Measurements from ENCODE around the gene LDLRAD4. TPM values are rescaled to one million over a fixed set of nuclear protein-coding genes. Genes with fewer than 3 reads are reported as not detected.

Gene LDLRAD4
- total RNA-seq, 1 experiment from 2014 or later, result 204 TPM

- Histone ChIP-seq H4K20me1 (ENCODE audit: insufficient read depth, low read depth, low read length) (no peaks in the 10 kb centered on the region), H3K4me2 (ENCODE audit: low read depth, low read length, poor library complexity, severe bottlenecking) (no peak overlapping the region), H3K27ac (ENCODE audit: low read length) (no peak overlapping the region), H3K4me3 (ENCODE audit: low read length) (no peak overlapping the region), H3K9me2 (replicated peaks; ENCODE audit: insufficient read depth, low read length) (no peaks in the 10 kb centered on the region), H2AFZ (ENCODE audit: low read length) (no peak overlapping the region), H3K9me3 (ENCODE audit: low read length) (no peaks in the 10 kb centered on the region), H3K36me3 (ENCODE audit: insufficient read depth, low read length) (no peaks in the 10 kb centered on the region), H3K27me3 (ENCODE audit: low read length) (no peaks in the 10 kb centered on the region), H3K9ac (ENCODE audit: low read length) (no peak overlapping the region), H3K79me2 (ENCODE audit: low read length) (no peaks in the 10 kb centered on the region), H3K4me1 (ENCODE audit: low read length) (no peaks in the 10 kb centered on the region)
- DNase-seq, result no peak
Observed at GRCh38 chr18:13328213-13328612, 109.7 kb downstream of the LDLRAD4 start.

DNA sequence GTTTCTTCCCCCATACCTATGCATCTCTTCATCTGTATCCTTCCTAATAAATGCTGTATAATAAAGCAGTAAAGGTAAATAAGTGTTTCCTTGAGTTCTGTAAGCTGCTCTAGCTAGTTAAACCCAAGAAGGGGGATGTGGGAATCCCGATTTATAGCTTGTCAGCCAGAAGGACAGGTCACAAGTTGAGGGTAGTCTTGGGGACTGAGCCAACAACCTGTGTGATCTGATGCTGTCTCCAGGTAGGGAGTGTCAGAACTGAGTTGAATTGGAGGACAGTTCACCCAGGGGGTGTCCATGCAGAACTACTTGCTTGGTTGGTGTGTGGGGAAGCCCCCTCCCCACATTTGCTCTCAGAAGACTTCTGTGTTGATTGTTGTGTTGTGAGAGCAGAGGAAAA, 112.4 kb downstream of the LDLRAD4 start:
- Histone ChIP-seq H3K9me2 (replicated peaks; ENCODE audit: insufficient read depth, low read length) (no peaks in the 10 kb centered on the region), H3K9me3 (ENCODE audit: low read length) (no peaks in the 10 kb centered on the region), H4K20me1 (ENCODE audit: insufficient read depth, low read depth, low read length) (no peaks in the 10 kb centered on the region), H2AFZ (ENCODE audit: low read length) (no peak overlapping the region), H3K36me3 (ENCODE audit: insufficient read depth, low read length) (no peaks in the 10 kb centered on the region), H3K27ac (ENCODE audit: low read length) (no peak overlapping the region), H3K4me3 (ENCODE audit: low read length) (no peak overlapping the region), H3K4me1 (ENCODE audit: low read length) (no peaks in the 10 kb centered on the region), H3K79me2 (ENCODE audit: low read length) (no peaks in the 10 kb centered on the region), H3K4me2 (ENCODE audit: low read depth, low read length, poor library complexity, severe bottlenecking) (no peak overlapping the region), H3K27me3 (ENCODE audit: low read length) (no peaks in the 10 kb centered on the region), H3K9ac (ENCODE audit: low read length) (no peak overlapping the region)
- no peak for DNase-seq

DNA sequence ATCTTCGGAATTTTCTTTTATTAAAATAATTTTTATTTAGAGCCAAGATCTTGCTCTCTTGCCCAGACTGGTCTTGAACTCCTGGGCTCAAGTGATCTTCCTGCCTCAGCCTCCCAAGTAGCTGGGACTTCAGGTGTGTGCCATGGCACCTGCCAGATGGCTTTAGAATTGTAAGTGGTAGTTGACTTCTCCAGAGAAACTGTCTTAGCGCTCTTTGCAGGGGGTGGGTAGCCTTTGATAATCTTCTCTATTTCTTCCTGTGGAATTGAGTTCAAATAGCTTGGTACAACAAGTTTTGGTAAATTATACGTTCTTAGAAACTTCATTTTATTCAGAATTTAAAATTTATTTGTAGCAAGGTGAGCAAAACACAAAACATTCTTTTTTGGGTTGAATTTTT, 113.3 kb downstream of the LDLRAD4 start:
- H3K4me1 ChIP-seq (ENCODE audit: low read length), result no peaks in the 10 kb centered on the region
- H3K27me3 ChIP-seq (ENCODE audit: low read length), result no peaks in the 10 kb centered on the region
- H3K9ac ChIP-seq (ENCODE audit: low read length), result no peak overlapping the region
- H3K4me3 ChIP-seq (ENCODE audit: low read length), result no peak overlapping the region
- no peak overlapping the region for H3K4me2 ChIP-seq (ENCODE audit: low read depth, low read length, poor library complexity, severe bottlenecking)
- H3K9me2 ChIP-seq (replicated peaks; ENCODE audit: insufficient read depth, low read length), result no peaks in the 10 kb centered on the region
- H4K20me1 ChIP-seq (ENCODE audit: insufficient read depth, low read depth, low read length), result no peaks in the 10 kb centered on the region
- H3K27ac ChIP-seq (ENCODE audit: low read length), result no peak overlapping the region
- H3K9me3 ChIP-seq (ENCODE audit: low read length), result no peaks in the 10 kb centered on the region
- DNase-seq, result no peak
- no peak overlapping the region for H2AFZ ChIP-seq (ENCODE audit: low read length)
- H3K36me3 ChIP-seq (ENCODE audit: insufficient read depth, low read length), result no peaks in the 10 kb centered on the region
- H3K79me2 ChIP-seq (ENCODE audit: low read length), result no peaks in the 10 kb centered on the region

DNA sequence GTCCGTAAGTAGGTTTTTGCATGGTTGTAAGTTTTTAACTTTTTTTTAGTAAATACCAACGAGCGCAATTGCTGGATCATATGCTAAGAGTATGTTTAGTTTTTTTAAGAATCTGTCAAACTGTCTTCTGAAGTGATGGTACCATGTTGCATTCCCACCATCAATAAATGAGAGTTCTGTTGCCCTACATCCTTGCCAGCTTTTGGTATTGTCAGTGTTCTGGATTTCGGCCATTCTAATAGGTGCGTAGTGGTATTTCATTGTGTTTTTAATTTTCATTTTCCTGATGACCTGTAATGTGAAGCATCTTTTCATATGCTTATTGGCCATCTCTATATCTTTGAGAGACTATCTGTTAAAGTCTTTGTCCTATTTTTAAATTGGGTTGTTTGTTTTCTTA, 114.3 kb downstream of the LDLRAD4 start:
- Histone ChIP-seq H3K4me2 (ENCODE audit: low read depth, low read length, poor library complexity, severe bottlenecking) (no peak overlapping the region), H3K36me3 (ENCODE audit: insufficient read depth, low read length) (no peaks in the 10 kb centered on the region)

GRCh38 chr18:13335903-13336302, 117.3 kb downstream of the LDLRAD4 start:
- Histone ChIP-seq H3K36me3 (ENCODE audit: insufficient read depth, low read length) (no peaks in the 10 kb centered on the region), H3K4me1 (ENCODE audit: low read length) (no peaks in the 10 kb centered on the region), H3K9me3 (ENCODE audit: low read length) (no peaks in the 10 kb centered on the region), H3K4me2 (ENCODE audit: low read depth, low read length, poor library complexity, severe bottlenecking) (no peak overlapping the region), H3K27ac (ENCODE audit: low read length) (no peak overlapping the region), H4K20me1 (ENCODE audit: insufficient read depth, low read depth, low read length) (no peaks in the 10 kb centered on the region), H3K9ac (ENCODE audit: low read length) (no peak overlapping the region), H2AFZ (ENCODE audit: low read length) (no peak overlapping the region), H3K27me3 (ENCODE audit: low read length) (no peaks in the 10 kb centered on the region), H3K4me3 (ENCODE audit: low read length) (no peak overlapping the region), H3K9me2 (replicated peaks; ENCODE audit: insufficient read depth, low read length) (no peaks in the 10 kb centered on the region), H3K79me2 (ENCODE audit: low read length) (no peaks in the 10 kb centered on the region)
- no peak for DNase-seq

More for the DNA sequence above, 114.3 kb downstream of the LDLRAD4 start:
- Histone ChIP-seq H3K27ac (ENCODE audit: low read length) (no peak overlapping the region), H3K9me3 (ENCODE audit: low read length) (no peaks in the 10 kb centered on the region), H3K4me3 (ENCODE audit: low read length) (no peak overlapping the region), H2AFZ (ENCODE audit: low read length) (no peak overlapping the region), H4K20me1 (ENCODE audit: insufficient read depth, low read depth, low read length) (no peaks in the 10 kb centered on the region), H3K4me1 (ENCODE audit: low read length) (no peaks in the 10 kb centered on the region), H3K9ac (ENCODE audit: low read length) (no peak overlapping the region), H3K9me2 (replicated peaks; ENCODE audit: insufficient read depth, low read length) (no peaks in the 10 kb centered on the region), H3K27me3 (ENCODE audit: low read length) (no peaks in the 10 kb centered on the region), H3K79me2 (ENCODE audit: low read length) (no peaks in the 10 kb centered on the region)
- DNase-seq, result no peak

DNA sequence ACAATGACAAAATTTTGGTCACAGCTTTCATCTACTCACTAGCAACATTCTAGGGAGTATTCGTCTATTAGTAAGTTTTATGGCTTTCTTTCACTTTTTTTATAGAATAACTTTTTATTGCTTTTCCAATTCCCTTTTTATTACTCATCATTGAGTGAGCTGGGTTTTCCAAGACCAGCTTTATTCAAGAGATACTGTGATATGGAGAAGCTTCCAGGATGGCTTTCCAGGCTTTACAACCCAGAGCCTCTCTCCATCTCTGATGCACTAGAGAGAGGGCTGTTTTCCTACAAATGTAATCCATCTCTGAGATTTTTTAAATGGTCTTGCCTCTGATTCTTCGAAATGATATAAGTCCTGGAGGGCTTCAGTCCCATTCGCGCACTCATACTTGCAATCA, 118.3 kb downstream of the LDLRAD4 start:
- no peak for DNase-seq
- no peaks in the 10 kb centered on the region for H4K20me1 ChIP-seq (ENCODE audit: insufficient read depth, low read depth, low read length)
- H3K9ac ChIP-seq (ENCODE audit: low read length), result no peak overlapping the region
- H2AFZ ChIP-seq (ENCODE audit: low read length), result no peak overlapping the region
- H3K36me3 ChIP-seq (ENCODE audit: insufficient read depth, low read length), result no peaks in the 10 kb centered on the region
- H3K9me3 ChIP-seq (ENCODE audit: low read length), result no peaks in the 10 kb centered on the region
- H3K4me2 ChIP-seq (ENCODE audit: low read depth, low read length, poor library complexity, severe bottlenecking), result no peak overlapping the region
- H3K4me1 ChIP-seq (ENCODE audit: low read length), result no peaks in the 10 kb centered on the region
- no peak overlapping the region for H3K27ac ChIP-seq (ENCODE audit: low read length)
- no peaks in the 10 kb centered on the region for H3K27me3 ChIP-seq (ENCODE audit: low read length)
- no peaks in the 10 kb centered on the region for H3K79me2 ChIP-seq (ENCODE audit: low read length)
- no peak overlapping the region for H3K4me3 ChIP-seq (ENCODE audit: low read length)
- no peaks in the 10 kb centered on the region for H3K9me2 ChIP-seq (replicated peaks; ENCODE audit: insufficient read depth, low read length)

GRCh38 chr18:13337369-13337768, 118.8 kb downstream of the LDLRAD4 start:
- Histone ChIP-seq H2AFZ (ENCODE audit: low read length) (no peak overlapping the region), H3K9me2 (replicated peaks; ENCODE audit: insufficient read depth, low read length) (no peaks in the 10 kb centered on the region), H3K4me2 (ENCODE audit: low read depth, low read length, poor library complexity, severe bottlenecking) (no peak overlapping the region), H3K79me2 (ENCODE audit: low read length) (no peaks in the 10 kb centered on the region), H3K36me3 (ENCODE audit: insufficient read depth, low read length) (no peaks in the 10 kb centered on the region), H3K4me1 (ENCODE audit: low read length) (no peaks in the 10 kb centered on the region), H3K4me3 (ENCODE audit: low read length) (no peak overlapping the region), H3K27ac (ENCODE audit: low read length) (no peak overlapping the region), H3K9me3 (ENCODE audit: low read length) (no peaks in the 10 kb centered on the region), H3K27me3 (ENCODE audit: low read length) (no peaks in the 10 kb centered on the region), H4K20me1 (ENCODE audit: insufficient read depth, low read depth, low read length) (no peaks in the 10 kb centered on the region), H3K9ac (ENCODE audit: low read length) (no peak overlapping the region)
- DNase-seq, result no peak

- Histone ChIP-seq H3K9ac (ENCODE audit: low read length) (no peak overlapping the region), H3K27me3 (ENCODE audit: low read length) (no peaks in the 10 kb centered on the region), H4K20me1 (ENCODE audit: insufficient read depth, low read depth, low read length) (no peaks in the 10 kb centered on the region), H3K4me1 (ENCODE audit: low read length) (no peaks in the 10 kb centered on the region), H3K4me3 (ENCODE audit: low read length) (no peak overlapping the region), H3K4me2 (ENCODE audit: low read depth, low read length, poor library complexity, severe bottlenecking) (no peak overlapping the region), H3K27ac (ENCODE audit: low read length) (no peak overlapping the region), H3K36me3 (ENCODE audit: insufficient read depth, low read length) (no peaks in the 10 kb centered on the region), H3K9me2 (replicated peaks; ENCODE audit: insufficient read depth, low read length) (no peaks in the 10 kb centered on the region), H3K9me3 (ENCODE audit: low read length) (no peaks in the 10 kb centered on the region), H3K79me2 (ENCODE audit: low read length) (no peaks in the 10 kb centered on the region), H2AFZ (ENCODE audit: low read length) (no peak overlapping the region)
- no peak for DNase-seq
Observed at GRCh38 chr18:13338318-13338717, 119.8 kb downstream of the LDLRAD4 start.

DNA sequence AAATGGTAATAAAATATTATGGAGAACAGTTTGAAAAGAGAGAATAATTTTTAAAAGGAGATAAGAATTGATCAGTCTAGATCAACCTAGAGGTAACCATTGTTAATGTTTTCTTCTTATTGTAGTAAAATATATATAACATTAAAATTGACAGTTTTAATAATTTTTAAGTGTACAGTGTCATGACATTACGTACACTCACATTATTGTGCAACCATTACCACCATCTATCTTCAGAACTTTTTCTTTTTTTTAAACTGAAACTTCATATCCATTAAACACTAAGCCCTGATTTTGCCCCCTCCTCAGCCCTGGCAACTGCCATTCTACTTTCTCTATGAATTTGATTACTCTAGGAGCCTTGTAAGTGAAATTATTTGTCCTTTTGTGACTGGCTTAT, 121.1 kb downstream of the LDLRAD4 start:
- no peaks in the 10 kb centered on the region for H3K9me2 ChIP-seq (replicated peaks; ENCODE audit: insufficient read depth, low read length)
- no peaks in the 10 kb centered on the region for H3K36me3 ChIP-seq (ENCODE audit: insufficient read depth, low read length)
- no peaks in the 10 kb centered on the region for H3K27me3 ChIP-seq (ENCODE audit: low read length)
- no peaks in the 10 kb centered on the region for H3K79me2 ChIP-seq (ENCODE audit: low read length)
- no peaks in the 10 kb centered on the region for H3K9me3 ChIP-seq (ENCODE audit: low read length)
- DNase-seq, result no peak
- no peak overlapping the region for H2AFZ ChIP-seq (ENCODE audit: low read length)
- no peak overlapping the region for H3K4me3 ChIP-seq (ENCODE audit: low read length)
- H3K4me2 ChIP-seq (ENCODE audit: low read depth, low read length, poor library complexity, severe bottlenecking), result no peak overlapping the region
- H4K20me1 ChIP-seq (ENCODE audit: insufficient read depth, low read depth, low read length), result no peaks in the 10 kb centered on the region
- no peak overlapping the region for H3K9ac ChIP-seq (ENCODE audit: low read length)
- H3K4me1 ChIP-seq (ENCODE audit: low read length), result no peaks in the 10 kb centered on the region
- H3K27ac ChIP-seq (ENCODE audit: low read length), result no peak overlapping the region

Measured in Karpas-422 (cell line).